Testis (tissue), 2 donors: ENCODE measurements around the gene RASA4.
"Not testable (repeated sequence)": the region's sequence is repeated elsewhere in the genome, so short reads cannot be mapped to it uniquely, and the experiment has no call there.

Experiments
- CTCF ChIP-seq, 3 experiments: fragments of 450-650 bp in 2 of 3; fragments of 200-600 bp in 1 of 3; sonication (generic) in 1 of 3; IDR thresholded peaks; one replicate each; pipeline ENCODE4 v1.5.1; 2016 to 2019; ENCODE audit warnings: antibody characterized with exemption in 3 of 3, mild to moderate bottlenecking in 2 of 3, moderate library complexity in 1 of 3
- POLR2A ChIP-seq: fragments of 450-650 bp; IDR thresholded peaks from one replicate; pipeline ENCODE4 v1.6.1; 2017; ENCODE audit warnings: antibody characterized with exemption, mild to moderate bottlenecking, moderate library complexity

DNA sequence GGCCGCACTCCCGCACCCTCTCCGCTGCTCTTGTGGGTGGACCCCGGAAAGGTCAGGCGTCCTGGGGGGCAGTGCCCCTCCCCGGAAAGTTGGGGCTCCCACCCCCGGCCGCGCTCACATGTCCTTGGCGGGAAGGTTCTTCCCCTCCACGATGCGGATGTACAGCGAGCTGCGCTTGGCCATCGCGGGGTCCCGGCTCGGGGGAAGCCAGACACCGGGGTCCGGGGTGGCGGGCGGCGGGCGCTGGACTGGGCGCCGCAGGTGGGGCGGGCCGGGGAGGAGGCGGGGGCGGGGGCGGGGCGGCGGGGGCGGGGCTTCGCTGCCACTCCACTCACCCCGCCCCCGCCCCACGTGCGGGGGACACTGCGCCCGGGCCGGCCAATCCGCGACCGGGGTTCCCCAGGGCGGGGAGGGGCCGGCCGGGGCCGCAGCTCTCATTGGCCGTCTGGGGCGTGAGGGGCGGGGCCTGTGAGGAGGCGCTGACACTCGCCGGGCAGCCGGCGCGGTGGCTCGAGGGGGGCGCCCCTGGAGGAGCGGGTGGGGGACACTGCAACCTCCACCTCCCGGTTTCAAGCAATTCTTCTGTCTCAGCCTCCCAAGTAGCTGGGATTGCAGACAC, at the start of gene RASA4:
- TF ChIP-seq CTCF (IDR thresholded peaks at IDR 0.05); POLR2A: not testable (repeated sequence)
